ENCODE results near the gene CSRP3. TPM values are rescaled to one million over a fixed set of nuclear protein-coding genes. Genes with fewer than 3 reads are reported as not detected.

Gene CSRP3
- not detected for polyA plus RNA-seq

DNA sequence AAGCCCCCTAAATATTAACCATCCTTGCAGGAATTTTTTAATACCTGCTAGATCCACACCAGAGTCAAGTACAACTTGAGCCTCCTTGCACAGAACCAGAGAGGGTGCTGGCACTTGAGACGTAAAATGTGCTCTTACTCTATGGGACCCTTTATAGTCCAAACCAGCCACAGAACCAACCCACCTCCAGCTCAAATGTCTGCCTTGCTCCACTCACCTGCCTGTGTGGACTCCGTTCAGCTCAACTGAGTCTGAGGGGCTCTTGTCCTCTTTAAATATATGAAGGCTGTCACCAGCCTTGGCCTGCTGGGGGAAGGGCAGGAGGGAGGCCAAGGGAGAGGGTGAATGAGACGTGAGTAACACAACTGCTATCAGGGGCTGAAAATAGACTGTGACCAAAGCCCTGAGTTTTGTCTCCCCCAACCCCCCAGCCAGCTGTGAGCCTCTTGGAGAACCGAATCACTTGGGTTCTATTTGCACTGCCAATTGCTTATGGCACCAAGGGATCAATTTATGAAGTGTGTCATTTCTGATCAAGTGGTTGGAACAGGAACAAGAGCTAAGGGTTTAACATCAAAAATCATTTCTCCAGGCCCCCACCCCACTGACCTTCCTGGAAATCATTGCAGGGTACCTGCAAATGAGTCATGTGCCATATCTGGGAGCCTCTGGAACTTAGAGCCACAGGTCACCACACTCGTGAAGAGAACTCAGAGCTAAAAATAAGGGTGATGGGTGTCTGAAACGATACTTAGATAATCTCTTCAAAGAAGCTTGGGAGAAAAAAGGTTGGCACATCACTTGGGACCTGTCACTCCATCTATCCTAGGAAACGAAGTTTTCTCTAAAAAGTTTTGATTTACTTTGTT lies at the start of gene CSRP3:
CSRP3 (minus strand) TSS at position 247 of the 869 bp plus-strand sequence. CDS start 9,535 bp downstream, outside the sequence.
- Mint-ChIP-seq H3K4me1 (no peaks in the 10 kb centered on the region), H3K27ac (no peak within 1 kb of the TSS), H3K36me3 (peaks cover 0 to 3% (median 0%) of the 10 kb centered on the region in 3 donors), H3K4me3 (no peak within 1 kb of the TSS), H3K9me3 (no peaks in the 10 kb centered on the region), H3K27me3 (ENCODE audit: low read depth in 3 of 3) (peaks cover 0 to 4% (median 2%) of the 10 kb centered on the region in 3 donors)
- DNase-seq: no peak

DNA sequence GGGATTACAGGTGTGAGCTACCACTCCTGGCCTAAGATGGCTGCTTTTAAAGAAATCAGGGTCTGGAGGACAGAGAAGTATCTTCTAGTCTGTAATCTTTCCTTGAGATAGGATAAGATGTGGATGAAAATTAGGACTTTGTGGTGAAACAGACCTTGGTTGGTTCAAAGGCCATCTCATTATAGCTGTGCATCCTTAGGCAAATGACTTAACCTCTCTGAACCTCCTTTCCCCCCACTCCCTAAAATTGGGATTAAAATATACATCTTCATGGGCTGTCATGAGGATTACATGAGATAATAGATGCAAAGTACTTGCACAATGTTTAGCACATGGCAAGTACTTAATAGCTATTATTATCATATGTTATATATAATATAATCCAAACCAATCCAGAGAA lies 49.8 kb upstream of the CSRP3 start:
- no peak for DNase-seq
- no peaks in the 10 kb centered on the region for H3K4me1 Mint-ChIP-seq
- H3K9me3 Mint-ChIP-seq: peaks cover 0 to 7% (median 0%) of the 10 kb centered on the region in 6 donors
- no peaks in the 10 kb centered on the region for H3K36me3 Mint-ChIP-seq
- no peak overlapping the region for H3K4me3 Mint-ChIP-seq
- peaks cover 2 to 7% (median 5%) of the 10 kb centered on the region in 3 donors for H3K27me3 Mint-ChIP-seq (ENCODE audit: low read depth in 3 of 3)
- H3K27ac Mint-ChIP-seq: no peak overlapping the region

DNA sequence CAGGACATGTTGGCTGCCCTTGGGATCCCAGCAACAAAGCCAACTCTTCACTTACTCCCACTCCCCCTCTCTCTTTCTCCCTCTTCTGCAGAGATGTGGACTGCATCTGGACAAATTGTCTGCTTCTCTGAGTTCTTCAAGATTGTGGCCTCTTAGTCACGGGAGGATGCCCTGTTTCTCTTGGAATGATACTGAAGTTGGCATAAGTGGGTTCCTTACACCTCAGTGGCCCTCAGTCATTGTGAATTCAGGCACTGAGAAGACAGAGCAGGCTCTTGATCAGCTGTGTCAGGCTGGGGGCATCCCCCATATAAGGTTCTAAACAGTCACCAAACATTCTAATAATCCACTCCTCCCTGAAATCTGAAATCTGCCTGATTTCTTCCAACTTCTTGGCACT lies 45.0 kb upstream of the CSRP3 start:
- no peak overlapping the region for H3K4me3 Mint-ChIP-seq
- H3K9me3 Mint-ChIP-seq: peaks cover 0 to 4% (median 0%) of the 10 kb centered on the region in 6 donors
- H3K27me3 Mint-ChIP-seq (ENCODE audit: low read depth in 3 of 3): peaks cover 0 to 28% (median 8%) of the 10 kb centered on the region in 3 donors
- no peak for DNase-seq
- H3K36me3 Mint-ChIP-seq: no peaks in the 10 kb centered on the region
- peaks cover 6 to 8% of the 10 kb centered on the region in 2 donors for H3K4me1 Mint-ChIP-seq
- no peak overlapping the region for H3K27ac Mint-ChIP-seq

DNA sequence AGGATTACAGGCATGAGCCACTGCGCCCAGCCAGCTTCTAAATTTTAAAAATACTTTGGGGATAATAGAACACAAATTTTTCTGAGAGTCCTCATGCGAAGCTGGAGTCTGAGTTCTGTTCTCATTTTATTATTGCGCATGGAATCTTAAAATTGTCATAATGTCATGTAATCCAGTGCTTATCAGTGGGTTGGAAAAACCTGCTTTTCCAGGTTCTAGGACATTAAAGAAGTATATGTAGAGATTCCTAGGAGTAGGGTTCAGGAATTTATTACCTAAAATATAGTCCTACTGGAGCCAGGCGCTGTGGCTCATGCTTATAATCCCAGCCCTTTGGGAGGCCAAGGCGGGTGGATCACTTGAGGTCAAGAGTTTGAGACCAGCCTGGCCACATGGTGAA lies 43.6 kb upstream of the CSRP3 start:
- Mint-ChIP-seq H3K4me1 (peaks cover 9 to 13% of the 10 kb centered on the region in 2 donors), H3K27ac (no peak overlapping the region), H3K27me3 (ENCODE audit: low read depth in 3 of 3) (peaks cover 3 to 34% (median 10%) of the 10 kb centered on the region in 3 donors), H3K9me3 (peaks cover 0 to 3% (median 0%) of the 10 kb centered on the region in 6 donors), H3K36me3 (no peaks in the 10 kb centered on the region), H3K4me3 (no peak overlapping the region)
- DNase-seq: no peak

DNA sequence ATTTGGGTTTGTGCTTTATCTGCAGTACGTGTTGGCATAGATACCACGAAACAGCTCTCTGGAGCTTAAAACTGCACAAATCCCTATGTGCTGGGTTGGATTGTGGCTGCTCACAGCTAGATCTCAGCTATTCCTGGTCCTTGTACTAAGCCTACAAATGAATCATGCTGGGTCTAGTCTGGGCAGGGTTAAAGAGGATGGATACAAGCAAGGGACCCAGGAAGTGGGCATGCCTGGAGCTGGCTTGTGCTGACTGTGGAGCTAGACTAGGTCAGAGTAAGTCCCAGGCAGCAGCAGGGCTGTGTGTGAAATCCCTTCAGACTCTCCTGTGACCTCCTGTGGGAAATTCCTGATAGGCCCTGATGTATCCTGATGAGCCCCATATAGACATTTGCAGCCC lies 42.8 kb upstream of the CSRP3 start:
- H3K27ac Mint-ChIP-seq: no peak overlapping the region
- H3K4me3 Mint-ChIP-seq: no peak overlapping the region
- DNase-seq: no peak
- peaks cover 0 to 3% (median 0%) of the 10 kb centered on the region in 6 donors for H3K9me3 Mint-ChIP-seq
- H3K4me1 Mint-ChIP-seq: peaks cover 13 to 19% of the 10 kb centered on the region in 2 donors
- peaks cover 3 to 34% (median 9%) of the 10 kb centered on the region in 3 donors for H3K27me3 Mint-ChIP-seq (ENCODE audit: low read depth in 3 of 3)
- no peaks in the 10 kb centered on the region for H3K36me3 Mint-ChIP-seq

DNA sequence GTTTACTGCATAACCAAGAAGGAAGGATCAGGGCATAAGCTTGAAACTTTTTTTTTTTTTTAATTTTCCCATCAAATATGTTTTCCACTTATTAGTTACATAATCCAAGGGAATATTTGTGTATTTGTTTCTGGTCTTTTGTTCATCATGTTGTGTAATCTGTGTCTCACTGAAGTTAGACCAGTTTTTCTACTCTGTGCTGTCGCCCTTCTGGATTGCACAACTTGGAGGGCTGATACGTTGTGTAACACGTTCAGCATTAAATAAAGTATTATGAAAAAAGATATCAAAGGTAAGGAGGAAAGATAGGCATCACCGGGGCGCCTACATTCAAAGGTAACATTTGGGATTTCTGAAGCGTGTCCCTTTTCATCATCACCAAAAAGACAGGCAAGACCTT lies 42.3 kb upstream of the CSRP3 start:
- Mint-ChIP-seq H3K27ac (no peak overlapping the region), H3K27me3 (ENCODE audit: low read depth in 3 of 3) (peaks cover 3 to 34% (median 9%) of the 10 kb centered on the region in 3 donors), H3K9me3 (peaks cover 0 to 2% (median 0%) of the 10 kb centered on the region in 6 donors), H3K4me3 (no peak overlapping the region), H3K4me1 (peaks cover 13 to 19% of the 10 kb centered on the region in 2 donors), H3K36me3 (no peaks in the 10 kb centered on the region)
- no peak for DNase-seq

DNA sequence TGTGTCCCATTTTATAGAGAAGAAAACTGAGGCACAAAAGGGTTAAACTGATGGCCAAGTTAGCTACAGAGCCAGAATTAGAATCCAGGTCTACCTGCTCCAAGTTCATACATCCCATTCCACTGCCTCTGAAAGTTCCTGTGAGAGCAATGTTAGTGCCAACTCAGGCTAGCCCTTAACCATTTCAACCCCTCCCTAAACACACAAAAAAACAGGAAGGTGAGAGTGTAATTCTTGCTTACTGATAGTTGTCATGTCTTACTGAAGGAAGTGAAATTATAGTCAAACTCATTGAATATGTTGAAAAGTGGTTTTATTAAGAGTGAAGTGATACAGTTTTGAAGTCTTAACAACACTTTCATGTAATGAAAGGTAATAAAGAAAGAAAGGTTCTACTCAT lies 41.8 kb upstream of the CSRP3 start:
- DNase-seq: no peak
- Mint-ChIP-seq H3K4me1 (peaks cover 13 to 19% of the 10 kb centered on the region in 2 donors), H3K36me3 (no peaks in the 10 kb centered on the region), H3K27ac (no peak overlapping the region), H3K4me3 (no peak overlapping the region), H3K27me3 (ENCODE audit: low read depth in 3 of 3) (peaks cover 3 to 34% (median 9%) of the 10 kb centered on the region in 3 donors), H3K9me3 (peaks cover 0 to 2% (median 0%) of the 10 kb centered on the region in 6 donors)

DNA sequence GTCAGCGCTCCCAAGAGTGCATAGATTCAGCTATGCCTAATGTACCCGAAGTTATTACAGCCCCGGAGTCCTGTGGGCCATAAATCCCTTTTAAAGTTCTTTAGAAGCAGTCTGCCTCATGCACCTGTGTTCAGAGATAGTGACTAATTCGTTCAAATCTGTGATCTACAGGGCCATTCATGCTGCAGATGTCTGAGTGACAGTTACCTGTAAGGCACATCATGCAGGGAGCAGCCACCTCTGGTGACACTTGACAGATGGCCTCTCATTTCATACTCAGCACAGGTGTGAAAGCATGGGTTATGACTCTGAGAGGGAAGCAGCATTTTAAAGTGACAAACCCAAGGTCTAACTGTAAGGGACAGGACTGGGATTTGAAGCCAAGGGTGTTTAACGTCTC lies 41.4 kb upstream of the CSRP3 start:
- H3K4me3 Mint-ChIP-seq: peak overlapping the region in 4 of 5 donors; percentile 15 to 81 (median 54)
- H3K27ac Mint-ChIP-seq: no peak overlapping the region
- no peaks in the 10 kb centered on the region for H3K36me3 Mint-ChIP-seq
- H3K27me3 Mint-ChIP-seq (ENCODE audit: low read depth in 3 of 3): peaks cover 3 to 34% (median 9%) of the 10 kb centered on the region in 3 donors
- DNase-seq: no peak
- peaks cover 0 to 2% (median 0%) of the 10 kb centered on the region in 6 donors for H3K9me3 Mint-ChIP-seq
- H3K4me1 Mint-ChIP-seq: peaks cover 13 to 19% of the 10 kb centered on the region in 2 donors

DNA sequence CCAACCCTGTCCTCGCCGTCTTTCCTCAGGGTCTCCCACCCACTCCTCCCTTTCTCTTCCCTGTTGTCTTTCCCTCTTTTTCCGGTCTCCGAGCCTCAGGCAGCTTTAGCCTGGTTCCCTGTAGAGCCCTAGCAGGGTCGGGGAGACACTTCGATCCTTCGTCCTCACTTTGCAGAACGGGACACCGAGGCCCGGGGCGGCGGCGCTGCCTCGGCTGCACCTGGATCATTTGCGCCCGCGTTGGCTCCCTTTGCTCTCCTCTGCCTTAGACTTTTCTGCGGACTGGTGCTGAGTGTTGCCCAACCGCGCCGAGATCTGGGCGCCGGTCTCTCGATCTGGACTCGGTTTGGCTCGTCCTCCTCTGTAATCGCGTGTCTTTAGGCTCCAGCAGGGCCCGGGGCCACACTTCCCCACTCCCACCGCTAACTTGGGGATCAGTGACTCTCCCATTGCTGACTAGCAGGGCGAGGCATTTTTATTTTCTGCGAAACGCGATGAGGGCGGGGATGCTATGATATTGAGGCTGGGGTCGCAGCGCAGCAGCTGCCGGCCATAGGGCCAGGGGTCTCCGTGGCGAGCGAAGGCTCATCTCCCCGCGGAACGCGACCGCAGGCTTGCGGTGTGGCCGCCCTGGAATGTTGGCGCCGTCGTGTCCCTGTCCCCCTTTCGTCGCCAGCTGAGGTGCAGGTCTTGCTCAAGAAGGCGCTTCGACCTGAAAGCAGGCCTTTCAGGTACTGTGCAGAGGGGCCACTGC lies 40.6 kb upstream of the CSRP3 start:
- no peaks in the 10 kb centered on the region for H3K36me3 Mint-ChIP-seq
- peak overlapping the region; percentile 75 to 86 (median 81) for H3K4me3 Mint-ChIP-seq
- peak in 1 of 3 donors; percentile 1 for DNase-seq
- peaks cover 0 to 2% (median 0%) of the 10 kb centered on the region in 6 donors for H3K9me3 Mint-ChIP-seq
- peaks cover 13 to 19% of the 10 kb centered on the region in 2 donors for H3K4me1 Mint-ChIP-seq
- H3K27me3 Mint-ChIP-seq (ENCODE audit: low read depth in 3 of 3): peaks cover 3 to 34% (median 6%) of the 10 kb centered on the region in 3 donors
- H3K27ac Mint-ChIP-seq: peak overlapping the region in 1 of 6 donors; percentile 70

DNA sequence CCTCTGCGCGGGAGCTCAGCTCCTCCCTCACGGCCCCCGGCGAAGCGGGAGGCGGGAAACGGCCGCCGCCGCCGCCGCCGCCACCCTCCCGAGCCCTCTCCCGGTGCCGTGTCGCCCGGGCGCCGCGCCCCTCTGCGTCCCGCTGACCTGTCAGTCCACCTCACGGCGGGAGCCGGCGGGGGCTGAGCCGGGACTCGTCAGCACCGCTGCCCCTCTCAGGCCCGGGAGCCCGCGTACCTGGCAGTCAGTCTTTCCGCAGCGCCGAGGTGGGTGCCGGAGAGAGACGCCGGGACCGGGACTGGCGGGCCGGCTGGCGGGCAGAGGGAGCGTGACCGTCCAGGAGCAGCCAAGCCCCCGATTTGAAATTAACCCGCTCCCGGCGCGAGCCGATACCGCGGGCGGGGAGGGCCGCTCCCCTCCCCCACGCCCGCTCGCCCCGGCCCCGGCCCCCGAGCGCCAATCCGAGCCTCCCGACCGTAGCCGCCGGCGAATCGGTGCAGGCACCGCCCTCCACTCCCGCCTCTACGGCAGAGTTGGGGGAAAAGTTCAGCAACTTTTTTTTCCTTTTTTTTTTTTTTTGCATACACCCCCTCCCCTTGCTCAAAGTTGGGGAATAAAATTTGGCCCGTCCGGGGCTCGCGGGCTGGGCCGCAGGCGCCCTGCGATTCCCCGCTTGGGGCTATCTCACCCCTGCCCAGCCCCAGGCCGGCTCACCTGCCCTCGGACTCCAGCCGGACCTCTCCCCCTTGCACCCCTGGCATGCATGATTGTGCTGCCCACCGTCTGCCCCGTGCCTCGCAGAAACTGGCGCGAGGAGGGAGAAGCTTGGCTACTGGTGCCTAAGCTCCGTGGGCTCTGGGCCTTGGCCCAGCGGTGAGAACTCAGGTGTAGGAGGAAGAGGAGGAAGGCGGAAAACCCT lies 39.7 kb upstream of the CSRP3 start:
- DNase-seq: no peak
- Mint-ChIP-seq H3K27me3 (ENCODE audit: low read depth in 3 of 3) (peaks cover 3 to 30% (median 6%) of the 10 kb centered on the region in 3 donors), H3K4me3 (peak overlapping the region; percentile 75 to 92 (median 89)), H3K4me1 (peaks cover 13 to 19% of the 10 kb centered on the region in 2 donors), H3K36me3 (no peaks in the 10 kb centered on the region), H3K9me3 (no peaks in the 10 kb centered on the region), H3K27ac (no peak overlapping the region)

DNA sequence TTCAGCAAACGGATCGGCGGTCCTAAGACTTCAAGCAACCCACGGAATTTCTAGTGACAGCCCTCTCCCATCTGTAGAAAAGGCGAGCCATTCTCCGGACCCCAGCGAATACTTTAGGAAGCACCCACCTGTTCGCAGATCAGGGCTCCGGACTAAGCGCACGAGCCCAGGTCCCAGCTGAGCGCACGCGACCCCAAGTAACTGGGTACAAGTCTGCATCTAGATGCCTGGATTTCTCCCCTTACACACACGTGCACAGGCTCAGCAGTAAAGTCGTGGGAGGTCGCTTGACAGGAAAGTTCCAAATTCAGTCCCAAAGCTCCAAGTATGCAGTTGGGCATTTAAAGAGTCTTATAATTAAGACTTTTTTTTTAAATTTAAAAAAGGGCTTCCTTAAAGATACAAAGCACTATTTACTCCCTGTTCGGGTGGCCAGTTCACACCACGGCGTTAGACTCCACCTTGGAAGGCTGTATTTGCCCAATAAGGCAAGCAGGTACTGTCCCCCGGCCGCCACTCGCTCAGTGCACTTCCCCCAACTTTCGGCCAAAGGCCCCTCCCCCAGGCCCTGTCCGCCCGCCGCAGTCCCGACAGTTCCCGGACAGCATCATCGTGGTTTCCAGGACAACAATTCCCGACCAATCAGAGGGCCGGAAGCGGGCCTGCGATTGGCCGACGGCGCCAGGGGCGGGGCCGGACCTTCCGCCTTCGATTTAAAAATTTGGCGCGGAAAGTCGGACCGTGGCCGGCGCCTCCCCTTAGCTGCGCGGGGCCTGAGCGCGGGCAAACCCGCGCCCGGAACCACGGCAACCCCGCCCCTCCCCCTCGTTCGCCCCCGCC lies 38.9 kb upstream of the CSRP3 start, which contains the start of gene E2F8:
E2F8 (minus strand) TSS at position 526 of the 840 bp plus-strand sequence. CDS start 824 bp downstream, outside the sequence.
- peaks cover 13 to 19% of the 10 kb centered on the region in 2 donors for H3K4me1 Mint-ChIP-seq

DNA sequence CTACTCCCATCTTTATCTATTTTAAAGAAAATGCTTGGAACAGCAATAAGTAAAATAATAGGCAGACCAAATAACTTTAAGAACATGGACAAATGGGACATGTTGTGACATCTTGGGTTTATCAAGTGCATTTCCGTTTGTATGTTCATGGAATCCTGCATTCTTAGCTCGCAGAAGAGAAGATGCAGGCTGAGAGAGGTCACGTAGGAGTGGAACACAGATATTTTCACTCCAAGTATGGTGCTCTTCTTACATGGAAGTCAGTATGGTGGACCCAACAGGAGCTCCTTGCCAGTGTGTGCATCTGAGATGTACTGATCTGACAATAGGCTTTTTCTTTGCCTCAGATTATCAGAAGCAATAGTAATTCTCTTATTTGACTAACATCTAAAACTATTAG lies 37.3 kb upstream of the CSRP3 start:
- no peak overlapping the region for H3K27ac Mint-ChIP-seq

More for the DNA sequence above, 38.9 kb upstream of the CSRP3 start, which contains the start of gene E2F8:
- Mint-ChIP-seq H3K36me3 (no peaks in the 10 kb centered on the region), H3K4me3 (peak within 1 kb of the TSS; percentile 89 to 92 (median 91)), H3K27ac (peak within 1 kb of the TSS in 3 of 6 donors; percentile 37 to 67 (median 40)), H3K27me3 (ENCODE audit: low read depth in 3 of 3) (peaks cover 3 to 30% (median 6%) of the 10 kb centered on the region in 3 donors), H3K9me3 (no peaks in the 10 kb centered on the region)
- DNase-seq: peak; percentile 85 to 86 (median 86)

More for the DNA sequence above, 37.3 kb upstream of the CSRP3 start:
- peaks cover 13 to 19% of the 10 kb centered on the region in 2 donors for H3K4me1 Mint-ChIP-seq
- DNase-seq: no peak
- no peaks in the 10 kb centered on the region for H3K9me3 Mint-ChIP-seq
- H3K36me3 Mint-ChIP-seq: no peaks in the 10 kb centered on the region
- peaks cover 3 to 28% (median 6%) of the 10 kb centered on the region in 3 donors for H3K27me3 Mint-ChIP-seq (ENCODE audit: low read depth in 3 of 3)
- H3K4me3 Mint-ChIP-seq: peak overlapping the region in 4 of 5 donors; percentile 20 to 54 (median 45)

Measured in immature natural killer cell (primary cell).